IPS-15b (cell line): Measurements from ENCODE around the gene CYB5R2.

Experiments used
- H3K27me3 ChIP-seq: one replicate; pipeline ENCODE4 v1.6.1; 2013; ENCODE audit warnings: low read length; ENCODE audit not compliant: control insufficient read depth, insufficient read depth
- H3K36me3 ChIP-seq: one replicate; pipeline ENCODE4 v1.6.1; 2013; ENCODE audit warnings: low read length; ENCODE audit not compliant: control insufficient read depth, insufficient read depth
- H3K4me1 ChIP-seq: one replicate; pipeline ENCODE4 v1.6.1; 2013; ENCODE audit warnings: mild to moderate bottlenecking, low read length; ENCODE audit not compliant: control insufficient read depth, insufficient read depth
- H3K4me3 ChIP-seq: one replicate; pipeline ENCODE4 v1.5.1; 2013; ENCODE audit warnings: low read depth, low read length
- H3K9ac ChIP-seq: one replicate; pipeline ENCODE4 v1.6.1; 2013; ENCODE audit warnings: low read depth, mild to moderate bottlenecking, low read length
- H3K9me3 ChIP-seq: one replicate; pipeline ENCODE4 v1.6.1; 2013; ENCODE audit warnings: mild to moderate bottlenecking, low read length; ENCODE audit not compliant: control insufficient read depth, insufficient read depth

The CYB5R2 gene

DNA sequence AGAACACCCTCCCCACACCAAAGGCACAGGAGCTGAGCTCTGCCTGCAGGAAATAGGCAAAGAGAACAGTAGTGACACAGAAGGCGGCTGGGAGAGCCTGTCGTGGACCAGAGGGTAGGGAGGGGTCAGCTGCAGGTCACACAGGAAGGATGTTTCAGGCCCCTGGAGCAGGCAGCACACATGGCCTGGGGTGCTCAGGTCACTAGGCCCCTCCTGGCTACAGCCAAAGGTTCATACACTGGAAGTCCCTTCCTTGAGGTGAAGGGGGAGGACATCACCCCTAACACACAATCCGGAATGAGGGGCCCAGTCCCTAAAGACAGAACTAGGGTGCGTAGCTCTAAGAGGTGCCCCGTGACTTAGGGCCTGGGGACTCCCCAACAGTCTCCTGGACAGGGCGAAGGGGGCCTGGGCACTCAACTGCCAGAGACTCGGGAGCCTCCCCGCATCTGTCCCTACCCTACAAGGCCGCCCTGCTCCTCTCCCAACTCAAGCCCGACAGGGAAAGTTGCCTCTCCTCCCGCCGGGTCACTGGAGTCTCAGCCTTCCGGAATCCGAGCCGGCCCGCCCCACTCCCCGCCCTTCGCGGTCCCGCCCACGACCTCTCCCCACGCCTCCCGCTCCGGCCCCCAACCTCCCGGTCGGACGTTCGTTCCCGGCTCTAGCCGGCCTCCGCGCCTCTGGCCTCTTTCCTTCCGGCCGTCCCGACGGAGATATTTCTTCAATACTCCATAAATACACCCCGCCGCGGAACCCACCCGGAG, at the start of gene CYB5R2:
Gene CYB5R2, minus strand, starts transcription at position 541 of the 764 bp plus-strand sequence. CDS start 675 bp downstream, outside the sequence.
- H3K4me1 ChIP-seq, result no peaks in the 10 kb centered on the region
- no peaks in the 10 kb centered on the region for H3K9me3 ChIP-seq
- peak within 1 kb of the TSS; percentile 76 for H3K4me3 ChIP-seq
- H3K36me3 ChIP-seq, result peaks cover 4% of the 10 kb centered on the region
- peaks cover 4% of the 10 kb centered on the region for H3K27me3 ChIP-seq
- H3K9ac ChIP-seq, result peak within 1 kb of the TSS; percentile 82

DNA sequence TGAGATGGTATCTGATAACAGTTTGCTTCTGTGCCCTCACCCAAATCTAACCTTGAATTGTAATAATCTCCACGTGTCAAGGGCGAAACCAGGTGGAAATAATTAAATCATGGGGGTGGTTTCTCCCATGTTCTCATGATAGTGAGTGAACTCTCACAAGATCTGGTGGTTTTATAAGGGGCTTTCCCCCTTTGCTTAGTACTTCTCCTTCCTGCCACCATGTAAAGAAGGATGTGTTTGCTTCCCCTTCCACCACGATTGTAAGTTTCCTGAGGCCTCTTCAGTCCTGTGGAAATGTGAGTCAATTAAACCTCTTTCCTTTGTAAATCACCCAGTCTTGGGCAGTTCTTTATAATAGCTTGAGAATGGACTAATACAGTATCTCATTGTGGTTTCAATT, 41.5 kb upstream of the CYB5R2 start:
- Histone ChIP-seq H3K36me3 (no peaks in the 10 kb centered on the region), H3K9me3 (no peaks in the 10 kb centered on the region), H3K9ac (no peak overlapping the region), H3K4me1 (no peaks in the 10 kb centered on the region), H3K27me3 (no peaks in the 10 kb centered on the region), H3K4me3 (no peak overlapping the region)

DNA sequence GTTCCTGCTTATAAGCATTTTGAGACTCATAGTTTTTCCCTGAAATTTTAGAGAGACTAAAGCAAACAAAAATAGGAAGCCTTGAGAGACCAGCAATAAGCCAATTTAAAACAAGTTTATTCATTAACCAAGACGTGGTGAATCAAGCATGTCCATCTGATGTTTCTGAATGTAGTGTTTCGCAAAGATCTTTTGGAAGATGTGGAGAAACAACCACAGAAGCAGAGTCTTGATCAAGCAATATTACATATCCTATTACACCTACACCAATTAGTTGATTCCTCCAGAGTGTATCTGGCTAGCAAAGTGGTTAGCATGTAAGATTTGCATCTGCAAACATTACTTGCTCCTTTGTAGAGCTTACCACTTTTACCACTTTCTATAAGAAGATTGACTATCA, 33.1 kb upstream of the CYB5R2 start, which contains the start of gene OVCH2:
Gene OVCH2, minus strand, starts transcription at position 101 of the 400 bp plus-strand sequence. Its CDS starts 83 bp downstream, at position 18.
- H3K4me3 ChIP-seq, result no peak within 1 kb of the TSS
- H3K4me1 ChIP-seq, result no peaks in the 10 kb centered on the region
- H3K36me3 ChIP-seq, result no peaks in the 10 kb centered on the region
- no peak within 1 kb of the TSS for H3K9ac ChIP-seq
- H3K9me3 ChIP-seq, result no peaks in the 10 kb centered on the region
- H3K27me3 ChIP-seq, result peaks cover 2% of the 10 kb centered on the region

DNA sequence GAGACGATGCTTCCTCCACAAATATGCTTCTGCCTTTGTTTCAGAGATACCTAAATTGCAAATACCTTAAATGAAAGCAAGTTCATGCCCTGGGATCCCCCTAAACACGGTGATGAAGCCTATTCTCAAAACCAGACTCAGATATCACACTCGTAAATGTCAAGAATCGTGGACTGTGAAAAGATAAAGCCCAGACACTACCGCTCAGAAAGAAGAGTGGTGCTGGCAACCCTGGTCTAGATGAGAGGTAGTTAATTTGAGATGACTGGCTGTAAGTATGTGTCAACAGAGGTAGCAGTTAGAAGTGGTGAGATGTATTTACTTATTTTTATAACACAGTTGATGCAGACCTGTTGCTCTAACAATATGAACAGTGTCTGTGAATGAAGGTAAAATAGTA, 30.4 kb upstream of the CYB5R2 start:
- H3K27me3 ChIP-seq, result no peaks in the 10 kb centered on the region

DNA sequence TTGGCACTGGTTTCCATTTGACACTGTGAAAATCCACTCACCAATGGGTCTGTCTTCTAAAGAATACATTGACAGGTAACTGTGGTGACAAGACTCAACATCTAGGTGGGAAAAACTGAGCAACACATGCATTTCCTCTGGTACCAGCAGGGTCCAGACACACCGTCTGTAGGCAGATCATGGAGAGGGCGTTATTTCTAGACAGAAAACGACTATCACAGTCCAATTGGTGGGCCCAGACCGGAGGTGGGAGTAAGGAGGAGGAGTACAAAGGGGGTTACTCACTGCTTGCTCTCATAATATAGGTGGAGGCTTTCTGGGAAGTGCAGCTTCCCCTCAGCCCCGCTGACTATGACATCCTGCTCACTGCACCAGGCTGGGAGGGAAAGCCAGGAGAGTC, 23.1 kb upstream of the CYB5R2 start:
- Histone ChIP-seq H3K9me3 (no peaks in the 10 kb centered on the region), H3K27me3 (peaks cover 5% of the 10 kb centered on the region), H3K4me1 (peaks cover 4% of the 10 kb centered on the region), H3K4me3 (no peak overlapping the region), H3K9ac (no peak overlapping the region), H3K36me3 (no peaks in the 10 kb centered on the region)

More for the DNA sequence above, 30.4 kb upstream of the CYB5R2 start:
- Histone ChIP-seq H3K4me1 (no peaks in the 10 kb centered on the region), H3K9ac (no peak overlapping the region), H3K36me3 (no peaks in the 10 kb centered on the region), H3K4me3 (no peak overlapping the region), H3K9me3 (no peaks in the 10 kb centered on the region)

DNA sequence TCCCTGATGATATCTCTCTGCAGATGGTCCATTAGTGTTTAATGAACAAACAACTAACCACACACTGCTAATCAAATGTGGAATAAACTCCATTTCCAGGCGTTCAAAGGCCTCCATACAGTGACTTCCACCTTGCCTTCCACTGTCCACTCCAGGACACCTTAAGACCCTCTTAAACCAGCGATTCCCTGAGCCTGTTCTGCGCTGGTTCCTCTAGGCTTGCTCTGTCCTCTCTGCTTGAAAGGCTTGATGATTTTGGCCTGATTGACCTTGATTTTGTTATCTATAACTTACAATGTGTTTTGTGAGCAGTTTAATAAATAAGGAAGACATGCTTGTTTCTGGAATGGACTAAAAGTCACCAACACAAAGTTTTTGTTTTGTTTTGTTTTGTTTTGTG, 20.9 kb upstream of the CYB5R2 start:
- Histone ChIP-seq H3K27me3 (peaks cover 5% of the 10 kb centered on the region), H3K4me1 (peaks cover 4% of the 10 kb centered on the region), H3K36me3 (no peaks in the 10 kb centered on the region), H3K4me3 (no peak overlapping the region), H3K9ac (no peak overlapping the region), H3K9me3 (no peaks in the 10 kb centered on the region)

DNA sequence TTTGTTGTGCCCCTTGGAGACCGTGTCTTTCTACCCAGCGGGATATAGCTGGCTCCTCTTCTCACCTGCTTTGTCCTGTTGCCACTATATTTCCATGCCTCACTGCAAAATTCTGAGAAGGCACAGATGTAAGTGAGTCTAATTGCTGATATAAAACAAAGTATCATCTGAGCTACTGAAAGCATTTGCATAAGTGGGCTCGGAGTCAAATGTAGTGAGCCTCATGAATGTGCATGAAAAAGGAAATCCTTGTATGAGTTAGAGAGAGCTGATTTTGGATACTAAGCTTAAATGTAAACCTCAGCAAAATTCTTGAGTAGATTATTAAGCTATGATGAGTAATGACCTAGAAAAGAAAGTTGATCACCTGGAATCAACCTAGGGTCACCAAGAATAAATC, 19.1 kb upstream of the CYB5R2 start:
- no peaks in the 10 kb centered on the region for H3K36me3 ChIP-seq
- no peak overlapping the region for H3K4me3 ChIP-seq
- no peak overlapping the region for H3K9ac ChIP-seq
- no peaks in the 10 kb centered on the region for H3K9me3 ChIP-seq
- peaks cover 4% of the 10 kb centered on the region for H3K4me1 ChIP-seq
- H3K27me3 ChIP-seq, result peaks cover 5% of the 10 kb centered on the region

DNA sequence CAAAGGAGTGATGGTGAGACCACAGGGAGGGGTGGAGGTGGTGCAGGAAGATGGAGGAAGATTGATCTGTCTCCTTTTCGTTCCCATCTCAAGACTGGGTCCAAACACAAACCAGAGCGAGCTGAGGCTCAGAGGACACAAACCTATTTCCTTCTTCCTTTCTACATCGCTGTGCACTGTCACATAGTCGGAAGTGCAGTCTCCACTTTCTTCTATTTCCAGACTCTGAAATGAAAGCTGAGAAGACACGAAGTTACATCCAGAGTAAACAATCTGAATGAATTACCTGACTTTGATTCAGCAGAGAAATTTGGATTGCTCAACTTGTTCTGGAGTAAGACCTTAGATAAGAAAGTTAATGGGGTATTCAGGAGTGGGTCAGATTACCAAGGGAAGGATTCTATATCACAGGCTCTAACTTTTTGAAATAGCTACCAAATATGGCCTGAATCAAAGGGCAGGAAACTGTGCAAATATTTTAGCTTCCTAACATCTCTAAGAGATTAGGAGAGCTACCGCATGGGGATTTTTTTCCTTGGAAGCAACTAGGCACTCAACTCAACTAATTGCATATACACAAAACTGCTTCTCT, 18.6 kb upstream of the CYB5R2 start:
- H3K4me1 ChIP-seq, result peaks cover 4% of the 10 kb centered on the region
- H3K36me3 ChIP-seq, result no peaks in the 10 kb centered on the region
- no peak overlapping the region for H3K9ac ChIP-seq
- H3K4me3 ChIP-seq, result no peak overlapping the region
- no peaks in the 10 kb centered on the region for H3K9me3 ChIP-seq
- H3K27me3 ChIP-seq, result peaks cover 5% of the 10 kb centered on the region

DNA sequence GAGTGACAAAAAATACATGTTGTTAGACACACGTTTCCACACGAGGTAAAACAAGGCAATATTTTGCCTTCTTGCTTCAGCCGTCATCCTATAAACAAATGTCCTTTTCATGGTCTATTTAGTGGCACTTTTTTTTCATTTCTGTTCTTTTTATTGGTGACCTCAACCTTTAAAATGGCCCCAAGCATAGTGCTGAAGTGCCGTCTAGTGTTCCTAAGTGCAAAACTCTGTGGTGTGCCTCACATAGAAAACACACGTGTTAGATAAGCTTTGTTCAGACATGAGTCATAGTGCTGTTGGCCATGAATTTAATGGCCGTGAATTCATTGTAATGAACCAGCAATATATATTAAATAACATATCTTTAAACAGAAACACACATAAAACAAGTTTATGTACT, 17.3 kb upstream of the CYB5R2 start:
- H3K9me3 ChIP-seq, result no peaks in the 10 kb centered on the region
- H3K4me3 ChIP-seq, result no peak overlapping the region
- H3K36me3 ChIP-seq, result no peaks in the 10 kb centered on the region
- H3K4me1 ChIP-seq, result peaks cover 4% of the 10 kb centered on the region
- no peak overlapping the region for H3K9ac ChIP-seq
- H3K27me3 ChIP-seq, result peaks cover 5% of the 10 kb centered on the region

DNA sequence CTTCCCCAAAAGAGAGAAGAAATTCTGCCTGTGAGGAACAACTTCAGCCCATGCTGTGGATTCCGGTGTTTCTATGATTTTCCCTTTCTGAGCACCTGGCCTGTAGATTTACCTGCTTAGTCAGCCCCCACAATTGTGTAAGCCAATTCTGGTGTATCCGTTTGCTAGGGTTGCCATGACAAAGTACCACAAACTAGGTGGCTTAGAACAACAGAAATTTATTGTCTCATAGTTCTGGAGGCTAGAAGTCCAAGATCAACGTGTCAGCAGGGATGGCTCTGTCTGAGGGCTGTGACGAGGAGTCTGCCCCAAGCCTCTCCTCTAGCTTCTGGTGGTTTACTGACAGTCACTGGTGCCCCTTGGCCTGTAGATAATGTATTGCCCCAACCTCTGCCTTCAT, 15.9 kb upstream of the CYB5R2 start:
- Histone ChIP-seq H3K27me3 (peaks cover 5% of the 10 kb centered on the region), H3K4me1 (no peaks in the 10 kb centered on the region), H3K36me3 (no peaks in the 10 kb centered on the region), H3K9ac (no peak overlapping the region), H3K4me3 (no peak overlapping the region), H3K9me3 (no peaks in the 10 kb centered on the region)

DNA sequence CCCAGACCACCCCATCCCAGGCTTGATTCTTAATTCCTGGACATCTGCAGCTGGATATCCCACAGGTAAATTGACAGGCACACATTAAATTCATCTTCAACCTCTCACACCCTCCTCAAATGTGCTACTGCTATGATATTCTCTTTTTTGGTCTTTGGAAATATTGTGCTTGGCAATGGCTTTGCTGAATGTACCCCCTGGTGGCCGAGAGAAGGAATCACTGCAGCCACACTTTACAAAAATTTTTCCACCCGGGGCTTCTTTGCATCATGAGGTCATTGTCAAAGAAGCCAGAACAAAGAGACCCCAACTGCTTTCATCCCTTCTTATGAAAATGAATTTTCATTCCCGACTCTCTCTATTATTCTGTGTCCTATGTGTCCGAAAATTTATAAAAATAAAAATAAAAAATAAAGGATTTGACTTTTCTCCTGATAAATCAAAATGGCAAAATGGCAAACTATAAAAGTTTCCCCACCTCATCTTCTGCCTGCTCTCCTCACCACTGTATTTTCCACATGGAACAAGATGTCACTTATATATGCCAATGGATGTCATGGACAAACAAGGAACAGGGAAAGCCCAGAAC, 15.0 kb upstream of the CYB5R2 start:
- H3K9me3 ChIP-seq, result no peaks in the 10 kb centered on the region
- H3K36me3 ChIP-seq, result no peaks in the 10 kb centered on the region
- H3K4me3 ChIP-seq, result no peak overlapping the region
- no peaks in the 10 kb centered on the region for H3K4me1 ChIP-seq
- H3K27me3 ChIP-seq, result peaks cover 2% of the 10 kb centered on the region
- H3K9ac ChIP-seq, result no peak overlapping the region

DNA sequence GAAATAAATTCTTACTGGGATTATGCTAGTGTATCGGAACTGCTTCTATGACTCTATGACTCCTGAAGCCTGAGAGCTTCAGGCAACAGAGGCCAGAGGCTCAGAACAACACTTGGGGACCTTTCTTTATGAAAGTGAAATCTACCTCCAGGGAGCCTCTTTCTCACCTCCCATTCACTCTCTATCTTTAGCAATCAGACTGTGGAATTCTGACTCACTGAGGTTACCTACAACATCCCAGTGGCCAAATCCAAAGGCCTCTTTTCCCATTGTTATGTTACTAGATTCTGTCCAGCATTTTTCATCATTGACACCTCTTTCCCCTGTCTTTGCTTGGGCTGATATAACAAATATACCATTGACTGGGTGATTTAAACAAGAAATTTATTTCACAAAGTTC, 14.1 kb upstream of the CYB5R2 start:
- Histone ChIP-seq H3K4me1 (no peaks in the 10 kb centered on the region), H3K9ac (no peak overlapping the region), H3K9me3 (no peaks in the 10 kb centered on the region), H3K4me3 (no peak overlapping the region), H3K36me3 (no peaks in the 10 kb centered on the region), H3K27me3 (peaks cover 2% of the 10 kb centered on the region)
